Measurements from ENCODE around the gene SMARCC1.

DNA sequence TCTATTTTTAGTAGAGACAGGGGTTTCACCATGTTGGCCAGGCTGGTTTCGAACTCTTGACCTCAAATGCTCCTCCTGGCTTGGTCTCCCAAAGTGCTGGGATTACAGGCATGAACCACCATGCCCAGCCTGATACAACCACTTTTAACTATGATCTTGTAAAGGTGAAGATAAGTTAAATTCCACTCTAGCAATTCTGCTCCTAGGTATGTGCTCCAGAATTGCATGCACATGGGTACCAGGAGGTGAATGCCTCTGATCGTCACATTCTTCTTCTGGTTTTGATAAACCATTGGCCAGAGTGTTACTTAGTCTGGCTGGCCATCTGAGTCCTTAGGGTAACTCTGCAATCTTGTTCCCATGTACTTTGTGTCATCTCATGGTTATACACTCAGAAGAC is 225.3 kb downstream of the SMARCC1 start:
- TF ChIP-seq, protein P1, sequence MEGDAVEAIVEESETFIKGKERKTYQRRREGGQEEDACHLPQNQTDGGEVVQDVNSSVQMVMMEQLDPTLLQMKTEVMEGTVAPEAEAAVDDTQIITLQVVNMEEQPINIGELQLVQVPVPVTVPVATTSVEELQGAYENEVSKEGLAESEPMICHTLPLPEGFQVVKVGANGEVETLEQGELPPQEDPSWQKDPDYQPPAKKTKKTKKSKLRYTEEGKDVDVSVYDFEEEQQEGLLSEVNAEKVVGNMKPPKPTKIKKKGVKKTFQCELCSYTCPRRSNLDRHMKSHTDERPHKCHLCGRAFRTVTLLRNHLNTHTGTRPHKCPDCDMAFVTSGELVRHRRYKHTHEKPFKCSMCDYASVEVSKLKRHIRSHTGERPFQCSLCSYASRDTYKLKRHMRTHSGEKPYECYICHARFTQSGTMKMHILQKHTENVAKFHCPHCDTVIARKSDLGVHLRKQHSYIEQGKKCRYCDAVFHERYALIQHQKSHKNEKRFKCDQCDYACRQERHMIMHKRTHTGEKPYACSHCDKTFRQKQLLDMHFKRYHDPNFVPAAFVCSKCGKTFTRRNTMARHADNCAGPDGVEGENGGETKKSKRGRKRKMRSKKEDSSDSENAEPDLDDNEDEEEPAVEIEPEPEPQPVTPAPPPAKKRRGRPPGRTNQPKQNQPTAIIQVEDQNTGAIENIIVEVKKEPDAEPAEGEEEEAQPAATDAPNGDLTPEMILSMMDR (IDR thresholded peaks at IDR 0.05 in 2 of 3, conservative IDR thresholded peaks at IDR 0.05 in 1 of 3; ENCODE audit: borderline replicate concordance in 1 of 3, insufficient read depth in 1 of 3, low read depth in 2 of 3, low read length in 2 of 3), result no peak
- no peak for TF ChIP-seq POLR2AphosphoS5 (IDR thresholded peaks at IDR 0.05; ENCODE audit: low read depth, low read length)
- TF ChIP-seq EZH2 (IDR thresholded peaks at IDR 0.05), result no peak
- TF ChIP-seq YY1 (IDR thresholded peaks at IDR 0.05; ENCODE audit: extremely low read depth, insufficient replicate concordance, low read depth, low read length), result no peak
- TF ChIP-seq RAD21 (IDR thresholded peaks at IDR 0.05; ENCODE audit: low read depth), result no peak
- no peak for TF ChIP-seq ZFX (IDR thresholded peaks at IDR 0.05)
- no peak for TF ChIP-seq POLR2A (IDR thresholded peaks at IDR 0.05; ENCODE audit: borderline replicate concordance, extremely low read depth, insufficient read depth, insufficient read length)
